Epithelial cell of esophagus (primary cell): ENCODE data around the gene ANO7.

ENCODE experiments used
- DNase-seq: peaks from one replicate; pipeline ENCODE4 v3.0.0; 2010; ENCODE audit warnings: low read depth
- H3K4me3 ChIP-seq: 2 replicates; pipeline ENCODE4 v1.5.1; 2011; ENCODE audit warnings: mild to moderate bottlenecking, low read length, control low read depth
- TF ChIP-seq, protein P1 (sequence below): IDR thresholded peaks from 2 replicates; pipeline ENCODE4 v1.5.1; 2011; ENCODE audit warnings: low read depth, mild to moderate bottlenecking, low read length, control low read depth, inconsistent platforms; ENCODE audit not compliant: insufficient read depth; ENCODE audit errors: missing control alignments

Gene ANO7

DNA sequence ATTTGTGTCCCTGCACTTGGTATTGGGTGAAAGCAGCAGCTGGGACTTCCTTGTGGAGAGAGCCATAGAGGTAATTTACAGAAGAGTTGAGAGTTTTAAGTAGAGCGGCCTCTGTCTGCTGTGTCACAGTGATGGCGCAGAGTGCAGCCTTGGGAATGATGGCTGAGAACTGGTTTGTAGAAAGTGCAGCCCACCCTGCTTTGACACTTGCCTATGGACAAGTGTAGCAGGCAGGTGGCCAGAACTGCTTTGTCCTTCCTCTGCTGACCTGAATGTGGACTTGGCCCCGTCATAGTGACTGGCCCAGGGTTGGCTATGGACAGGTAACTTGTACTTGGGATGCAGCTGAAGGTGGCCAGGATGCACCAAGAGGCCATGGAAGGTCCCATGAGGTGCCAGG is 6.4 kb upstream of the ANO7 start:
- no peak overlapping the region for H3K4me3 ChIP-seq
- no peak for DNase-seq
- TF ChIP-seq, protein P1, sequence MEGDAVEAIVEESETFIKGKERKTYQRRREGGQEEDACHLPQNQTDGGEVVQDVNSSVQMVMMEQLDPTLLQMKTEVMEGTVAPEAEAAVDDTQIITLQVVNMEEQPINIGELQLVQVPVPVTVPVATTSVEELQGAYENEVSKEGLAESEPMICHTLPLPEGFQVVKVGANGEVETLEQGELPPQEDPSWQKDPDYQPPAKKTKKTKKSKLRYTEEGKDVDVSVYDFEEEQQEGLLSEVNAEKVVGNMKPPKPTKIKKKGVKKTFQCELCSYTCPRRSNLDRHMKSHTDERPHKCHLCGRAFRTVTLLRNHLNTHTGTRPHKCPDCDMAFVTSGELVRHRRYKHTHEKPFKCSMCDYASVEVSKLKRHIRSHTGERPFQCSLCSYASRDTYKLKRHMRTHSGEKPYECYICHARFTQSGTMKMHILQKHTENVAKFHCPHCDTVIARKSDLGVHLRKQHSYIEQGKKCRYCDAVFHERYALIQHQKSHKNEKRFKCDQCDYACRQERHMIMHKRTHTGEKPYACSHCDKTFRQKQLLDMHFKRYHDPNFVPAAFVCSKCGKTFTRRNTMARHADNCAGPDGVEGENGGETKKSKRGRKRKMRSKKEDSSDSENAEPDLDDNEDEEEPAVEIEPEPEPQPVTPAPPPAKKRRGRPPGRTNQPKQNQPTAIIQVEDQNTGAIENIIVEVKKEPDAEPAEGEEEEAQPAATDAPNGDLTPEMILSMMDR, result no peak

DNA sequence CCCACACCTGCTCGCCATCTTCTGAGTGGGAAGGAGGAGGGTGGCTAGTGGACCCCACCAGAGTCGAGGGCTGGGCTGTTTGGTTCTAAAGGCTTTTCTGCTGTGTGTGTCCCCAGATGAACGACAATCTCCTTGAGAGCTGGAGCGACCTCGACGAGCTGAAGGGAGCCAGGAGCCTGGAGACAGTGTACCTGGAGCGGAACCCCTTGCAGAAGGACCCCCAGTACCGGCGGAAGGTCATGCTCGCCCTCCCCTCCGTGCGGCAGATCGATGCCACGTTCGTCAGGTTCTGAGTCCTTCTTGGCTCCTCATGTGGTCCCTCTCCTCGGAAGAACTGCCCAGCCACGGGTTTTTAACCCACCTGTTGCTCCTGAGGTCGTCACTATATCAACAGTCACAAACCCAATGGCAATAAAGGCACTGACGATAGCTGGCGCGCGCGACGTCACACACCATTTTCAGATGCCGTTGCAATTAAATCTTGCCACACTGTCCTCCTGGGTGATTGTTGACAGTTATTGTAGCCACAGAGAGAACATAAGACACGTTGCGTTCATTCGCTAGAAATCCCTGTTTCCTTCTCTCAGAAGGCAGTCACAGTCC is 5.8 kb upstream of the ANO7 start:
- no peak for DNase-seq
- TF ChIP-seq, protein P1, result no peak
- H3K4me3 ChIP-seq, result no peak overlapping the region

DNA sequence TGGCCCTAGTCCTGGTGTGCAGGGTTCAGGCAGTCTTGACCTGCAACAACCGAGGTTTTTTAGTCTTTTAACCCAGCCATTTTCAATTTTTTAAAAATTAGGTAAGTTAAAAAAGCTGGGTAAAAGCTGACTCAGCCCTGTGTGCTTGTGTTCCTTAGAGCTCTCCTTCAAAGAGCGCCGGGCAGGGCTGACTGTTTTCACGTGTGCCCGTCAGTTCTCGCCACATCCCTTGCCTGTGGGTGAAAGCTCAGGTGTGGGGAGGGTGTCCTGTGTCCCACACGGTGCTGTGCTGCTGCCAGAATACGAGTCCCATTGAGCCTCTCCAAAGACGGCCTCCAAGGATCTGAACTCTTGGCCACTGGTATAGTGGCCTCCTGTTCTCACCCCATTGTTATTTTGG is 5.3 kb upstream of the ANO7 start:
- TF ChIP-seq, protein P1, result no peak
- H3K4me3 ChIP-seq, result no peak overlapping the region
- no peak for DNase-seq

GRCh38 chr2:241184901-241185300 is 3.6 kb upstream of the ANO7 start:
- TF ChIP-seq, protein P1, result no peak
- no peak overlapping the region for H3K4me3 ChIP-seq
- peak; percentile 28 for DNase-seq

GRCh38 chr2:241185961-241186360 is 2.5 kb upstream of the ANO7 start:
- DNase-seq, result no peak
- TF ChIP-seq, protein P1, result no peak
- no peak overlapping the region for H3K4me3 ChIP-seq

DNA sequence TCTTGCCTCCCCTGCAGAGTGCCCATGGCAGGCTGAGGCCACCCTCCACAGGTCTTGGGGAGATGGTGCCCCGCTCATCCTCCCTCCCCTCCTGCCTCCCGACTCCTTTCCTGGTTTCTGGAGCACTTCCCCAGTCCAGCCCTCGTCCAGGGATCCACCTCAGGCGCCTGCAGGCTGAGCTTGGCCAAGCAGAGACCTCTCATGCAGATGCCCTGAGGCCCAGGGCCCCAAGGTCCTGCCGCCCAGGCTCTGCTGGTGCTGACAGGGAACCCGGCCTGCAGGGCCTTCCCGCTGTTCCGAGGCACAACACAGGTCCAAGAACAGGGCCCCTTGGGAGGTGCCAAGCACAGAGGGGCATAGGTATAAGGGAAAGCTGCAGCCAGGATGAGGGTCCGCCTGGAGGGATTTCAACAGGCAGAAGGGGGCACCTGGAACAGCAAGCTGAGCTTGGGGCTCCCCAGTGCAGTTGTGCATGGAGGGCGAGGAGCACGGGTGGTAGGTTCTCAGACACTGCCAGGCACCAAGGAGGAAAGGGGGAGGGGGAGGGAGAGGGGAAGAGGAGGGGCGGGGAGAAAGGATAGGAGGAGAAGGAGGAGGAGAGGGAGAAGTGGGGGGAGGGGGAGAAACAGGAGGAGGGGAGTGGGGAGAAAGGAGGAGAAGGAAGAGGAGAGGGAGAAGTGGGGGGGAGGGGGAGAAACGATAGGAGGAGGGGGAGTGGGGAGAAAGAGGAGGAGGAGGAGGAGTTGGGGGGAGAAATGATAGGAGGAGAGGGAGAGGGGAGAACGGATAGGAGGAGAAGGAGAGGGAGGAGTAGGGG is 1.2 kb upstream of the ANO7 start:
- DNase-seq, result no peak
- TF ChIP-seq, protein P1, result no peak
- no peak overlapping the region for H3K4me3 ChIP-seq

DNA sequence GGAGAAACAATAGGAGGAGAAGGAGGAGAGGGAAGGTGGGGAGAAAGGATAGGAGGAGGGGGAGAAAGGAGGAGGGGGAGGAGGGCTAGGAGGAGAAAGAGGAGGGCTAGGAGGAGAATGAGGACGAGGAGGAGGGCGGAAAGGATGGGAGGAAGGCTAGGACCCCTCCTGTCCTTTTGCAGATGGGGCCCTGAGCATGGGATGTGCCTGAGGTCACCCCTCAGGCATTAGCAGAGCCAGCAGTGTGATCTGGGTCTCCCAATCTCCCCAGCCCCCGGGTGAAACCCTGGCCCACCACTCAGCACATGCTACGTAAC is 601 bp upstream of the ANO7 start:
- TF ChIP-seq, protein P1, result no peak
- DNase-seq, result no peak
- H3K4me3 ChIP-seq, result no peak overlapping the region
